HCT116 (cell line): ENCODE measurements around the gene SUMO4.

Source experiments
- CTCF ChIP-seq, 3 experiments: fragments of 200-600 bp in 1 of 3; sonication (generic) in 1 of 3; IDR thresholded peaks in 2 of 3; conservative IDR thresholded peaks in 1 of 3; 2 replicates each; pipeline ENCODE4 v1.5.1; 2012 to 2017; ENCODE audit warnings: low read depth in 2 of 3, low read length in 2 of 3, antibody characterized with exemption in 1 of 3, borderline replicate concordance in 1 of 3, control low read depth in 1 of 3, mild to moderate bottlenecking in 1 of 3, mixed read lengths in 1 of 3, mixed run types in 1 of 3, moderate library complexity in 1 of 3; ENCODE audit not compliant: insufficient read depth in 1 of 3
- ELF1 ChIP-seq: IDR thresholded peaks from 2 replicates; pipeline ENCODE4 v1.6.1; 2012; ENCODE audit warnings: low read depth, borderline replicate concordance
- EZH2 ChIP-seq: fragments of 200-600 bp; sonication (generic); IDR thresholded peaks from 2 replicates; pipeline ENCODE4 v1.6.1; 2017; ENCODE audit warnings: antibody characterized with exemption, mixed run types
- EZH2phosphoT487 ChIP-seq: fragments of 200-600 bp; IDR thresholded peaks from 2 replicates; pipeline ENCODE4 v1.6.1; 2018; ENCODE audit warnings: antibody characterized with exemption, borderline replicate concordance
- POLR2A ChIP-seq: IDR thresholded peaks from 2 replicates; pipeline ENCODE4 v1.7.0; 2011; ENCODE audit warnings: borderline replicate concordance; ENCODE audit not compliant: insufficient read depth, insufficient read length; ENCODE audit errors: extremely low read depth
- SIN3A ChIP-seq: IDR thresholded peaks from 2 replicates; pipeline ENCODE4 v1.6.1; 2012; ENCODE audit warnings: low read depth
- YY1 ChIP-seq: IDR thresholded peaks from 2 replicates; pipeline ENCODE4 v1.6.1; 2011; ENCODE audit warnings: low read length, low read depth, moderate library complexity, mild to moderate bottlenecking; ENCODE audit not compliant: insufficient replicate concordance; ENCODE audit errors: extremely low read depth
- ZNF274 ChIP-seq: fragments of 200-500 bp; sonication (Bioruptor generic); IDR thresholded peaks from 2 replicates; pipeline ENCODE4 v1.6.1; 2014; ENCODE audit warnings: mild to moderate bottlenecking, low read depth, low read length, inconsistent platforms

- TF ChIP-seq YY1 (no peak), CTCF (IDR thresholded peaks at IDR 0.05 in 2 of 3, conservative IDR thresholded peaks at IDR 0.05 in 1 of 3; ENCODE audit: borderline replicate concordance in 1 of 3, insufficient read depth in 1 of 3, low read depth in 2 of 3, low read length in 2 of 3) (peak in 1 of 3 experiments; percentile 21; a peak in 1 of 6 replicates), EZH2 (no peak), ZNF274 (no peak), POLR2A (no peak), SIN3A (no peak), EZH2phosphoT487 (no peak), ELF1 (no peak)
Measured at GRCh38 chr6:149429427-149430360, 29.6 kb downstream of the SUMO4 start.
